Effector CD4-positive, alpha-beta T cell (primary cell): Measurements from ENCODE around the gene YEATS4.

Experiments
- DNase-seq: peaks from one replicate; pipeline ENCODE4 v3.0.0-alpha.2; 2020

YEATS4 gene

GRCh38 chr12:69343357-69343756, 16.2 kb upstream of the YEATS4 start:
- no peak for DNase-seq

- DNase-seq: no peak
These were observed 15.5 kb upstream of the YEATS4 start for GRCh38 chr12:69343885-69344612.

- DNase-seq: no peak
These were observed 14.5 kb upstream of the YEATS4 start for GRCh38 chr12:69345077-69345476.

GRCh38 chr12:69345742-69346141, 13.8 kb upstream of the YEATS4 start:
- no peak for DNase-seq

- no peak for DNase-seq
These were observed 11.2 kb upstream of the YEATS4 start, which contains the start of gene LYZ for GRCh38 chr12:69348162-69348938. TSS of gene LYZ (plus strand) at chr12:69348381. CDS start at chr12:69348409, 28 bp downstream.

GRCh38 chr12:69350002-69350626, 9.4 kb upstream of the YEATS4 start:
- DNase-seq: no peak

GRCh38 chr12:69350777-69351176, 8.8 kb upstream of the YEATS4 start:
- no peak for DNase-seq

GRCh38 chr12:69351462-69352236, 7.9 kb upstream of the YEATS4 start:
- DNase-seq: no peak

- no peak for DNase-seq
These were observed 6.6 kb upstream of the YEATS4 start for GRCh38 chr12:69352904-69353303.

GRCh38 chr12:69354172-69354555, 5.4 kb upstream of the YEATS4 start:
- no peak for DNase-seq

- DNase-seq: no peak
These were observed 4.9 kb upstream of the YEATS4 start for GRCh38 chr12:69354556-69355187.

- DNase-seq: no peak
These were observed 4.0 kb upstream of the YEATS4 start for GRCh38 chr12:69355363-69356028.

GRCh38 chr12:69360348-69360672, 767 bp downstream of the YEATS4 start:
- DNase-seq: no peak

GRCh38 chr12:69366796-69367195, 7.3 kb downstream of the YEATS4 start:
- no peak for DNase-seq

GRCh38 chr12:69368171-69368570, 8.6 kb downstream of the YEATS4 start:
- DNase-seq: no peak

- no peak for DNase-seq
These were observed 23.5 kb downstream of the YEATS4 start for GRCh38 chr12:69383074-69383473.

GRCh38 chr12:69385038-69385437, 25.5 kb downstream of the YEATS4 start:
- no peak for DNase-seq

GRCh38 chr12:69386921-69387320, 27.4 kb downstream of the YEATS4 start:
- no peak for DNase-seq

GRCh38 chr12:69388371-69388770, 28.8 kb downstream of the YEATS4 start:
- no peak for DNase-seq

GRCh38 chr12:69389831-69390230, 30.3 kb downstream of the YEATS4 start:
- DNase-seq: no peak

GRCh38 chr12:69392179-69392928, 32.8 kb downstream of the YEATS4 start:
- DNase-seq: no peak
